ENCODE data around the gene SUPT4H1. TPM values are rescaled to one million over a fixed set of nuclear protein-coding genes. Genes with fewer than 3 reads are reported as not detected.
A peak's percentile ranks its signal among the peaks of the same experiment; 100 is the strongest.

Gene SUPT4H1
- total RNA-seq, 1 experiment from 2014 or later: 109 TPM

DNA sequence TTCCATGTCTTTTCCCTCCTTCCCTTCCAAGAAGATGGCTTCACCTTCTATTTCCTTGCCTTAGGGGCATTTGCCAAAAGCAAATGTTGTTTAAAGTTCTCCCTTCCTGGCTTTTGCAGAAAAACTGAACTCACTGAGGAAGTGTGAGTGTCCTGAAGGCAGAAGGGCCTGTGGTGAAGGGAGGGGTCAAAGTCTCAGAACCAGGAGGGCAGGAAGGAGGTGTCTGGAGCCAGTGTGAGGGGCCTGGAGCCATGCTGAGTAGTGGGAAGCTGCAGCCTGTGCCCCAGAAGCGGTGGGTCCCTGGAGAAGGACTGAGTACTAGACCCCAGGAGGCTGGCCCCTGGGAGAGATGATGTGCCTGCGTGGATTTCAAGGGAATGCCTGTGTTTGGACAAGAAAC is 23.8 kb upstream of the SUPT4H1 start:
- Histone ChIP-seq H2AK5ac (ENCODE audit: insufficient read length, low read length) (no peak overlapping the region), H3K4ac (ENCODE audit: low read depth, low read length) (no peak overlapping the region), H3K9ac (ENCODE audit: extremely low read depth, insufficient read length, low read length) (no peak overlapping the region), H2BK120ac (ENCODE audit: low read depth, low read length, poor library complexity, severe bottlenecking) (no peak overlapping the region), H4K20me1 (ENCODE audit: control insufficient read depth, insufficient read depth, insufficient read length) (no peaks in the 10 kb centered on the region), H3K4me2 (ENCODE audit: insufficient read depth, insufficient read length, low read length) (no peak overlapping the region), H4K91ac (ENCODE audit: insufficient read length, low read depth, low read length) (no peak overlapping the region), H4K8ac (replicated peaks; ENCODE audit: insufficient read length, low read depth, low read length) (no peak overlapping the region), H3K79me2 (ENCODE audit: insufficient read depth, low read length) (no peaks in the 10 kb centered on the region), H3K79me1 (ENCODE audit: insufficient read depth, low read depth, low read length, poor library complexity, severe bottlenecking) (no peaks in the 10 kb centered on the region), H2AFZ (ENCODE audit: low read length) (no peak overlapping the region), H3K4me1 (ENCODE audit: insufficient read depth, low read length) (peaks cover 11% of the 10 kb centered on the region; the same call in 1 of the 2 replicates), H2BK20ac (ENCODE audit: low read depth, low read length, poor library complexity, severe bottlenecking) (no peak overlapping the region), H3K23ac (ENCODE audit: insufficient read length, low read depth, low read length) (no peak overlapping the region), H3T11ph (ENCODE audit: low read length) (no peak overlapping the region), H2BK12ac (ENCODE audit: insufficient read length, low read depth, low read length) (no peak overlapping the region), H3K56ac (ENCODE audit: insufficient read length, low read depth, low read length) (no peak overlapping the region), H3K18ac (ENCODE audit: insufficient read length, low read depth, low read length) (no peak overlapping the region), H3K9me3 (ENCODE audit: control insufficient read depth, low read depth, low read length) (no peaks in the 10 kb centered on the region), H3K14ac (ENCODE audit: insufficient read depth, low read length) (no peak overlapping the region), H2BK5ac (ENCODE audit: insufficient read length, low read length) (no peak overlapping the region), H4K5ac (ENCODE audit: insufficient read length, low read depth, low read length) (no peak overlapping the region), H3K23me2 (ENCODE audit: insufficient read length, low read depth, low read length, poor library complexity, severe bottlenecking) (no peaks in the 10 kb centered on the region), H3K27ac (ENCODE audit: insufficient read length, low read depth, low read length) (no peak overlapping the region), H2BK15ac (ENCODE audit: low read depth, low read length) (no peak overlapping the region), H3K27me3 (ENCODE audit: insufficient read depth, low read length) (no peaks in the 10 kb centered on the region)
- Mint-ChIP-seq H3K27me3 (ENCODE audit: low read depth) (peaks cover 4% of the 10 kb centered on the region; the same call in 1 of the 2 replicates), H3K36me3 (ENCODE audit: insufficient read depth in 1 of 3, low read depth in 3 of 3) (no peaks in the 10 kb centered on the region), H3K27ac (no peak overlapping the region), H3K4me3 (no peak overlapping the region), H3K4me1 (peaks cover 33 to 36% of the 10 kb centered on the region in 2 experiments), H3K9me3 (no peaks in the 10 kb centered on the region)
- peak; percentile 57 for DNase-seq
- WGBS (ENCODE audit: extremely low coverage, insufficient read length, low lambda C conversion rate): no CpG with 5 or more reads among the region's 2 CpGs
- TF ChIP-seq, protein P1, sequence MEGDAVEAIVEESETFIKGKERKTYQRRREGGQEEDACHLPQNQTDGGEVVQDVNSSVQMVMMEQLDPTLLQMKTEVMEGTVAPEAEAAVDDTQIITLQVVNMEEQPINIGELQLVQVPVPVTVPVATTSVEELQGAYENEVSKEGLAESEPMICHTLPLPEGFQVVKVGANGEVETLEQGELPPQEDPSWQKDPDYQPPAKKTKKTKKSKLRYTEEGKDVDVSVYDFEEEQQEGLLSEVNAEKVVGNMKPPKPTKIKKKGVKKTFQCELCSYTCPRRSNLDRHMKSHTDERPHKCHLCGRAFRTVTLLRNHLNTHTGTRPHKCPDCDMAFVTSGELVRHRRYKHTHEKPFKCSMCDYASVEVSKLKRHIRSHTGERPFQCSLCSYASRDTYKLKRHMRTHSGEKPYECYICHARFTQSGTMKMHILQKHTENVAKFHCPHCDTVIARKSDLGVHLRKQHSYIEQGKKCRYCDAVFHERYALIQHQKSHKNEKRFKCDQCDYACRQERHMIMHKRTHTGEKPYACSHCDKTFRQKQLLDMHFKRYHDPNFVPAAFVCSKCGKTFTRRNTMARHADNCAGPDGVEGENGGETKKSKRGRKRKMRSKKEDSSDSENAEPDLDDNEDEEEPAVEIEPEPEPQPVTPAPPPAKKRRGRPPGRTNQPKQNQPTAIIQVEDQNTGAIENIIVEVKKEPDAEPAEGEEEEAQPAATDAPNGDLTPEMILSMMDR (conservative IDR thresholded peaks at IDR 0.05): no peak

Measured in H9 (cell line).